HG02588 (cell line): Measurements from ENCODE around the gene RIMS4.

Experiments
- ATAC-seq: cut with Tn5 transposase; IDR thresholded peaks from one replicate; pipeline ENCODE4 v1.9.1; 2021; ENCODE audit warnings: mild to moderate bottlenecking, moderate library complexity; ENCODE audit not compliant: unreplicated experiment

Gene RIMS4

GRCh38 chr20:44723798-44724362 is 86.5 kb downstream of the RIMS4 start:
- ATAC-seq = no peak

GRCh38 chr20:44723391-44723790 is 87.0 kb downstream of the RIMS4 start:
- ATAC-seq = no peak

GRCh38 chr20:44722990-44723389 is 87.4 kb downstream of the RIMS4 start:
- no peak for ATAC-seq

- no peak for ATAC-seq
Observed at GRCh38 chr20:44721785-44722054, 88.6 kb downstream of the RIMS4 start.

- ATAC-seq = no peak
Observed at GRCh38 chr20:44720997-44721784, 89.2 kb downstream of the RIMS4 start.

- ATAC-seq = no peak
Observed at GRCh38 chr20:44720621-44720996, 89.7 kb downstream of the RIMS4 start.

GRCh38 chr20:44719841-44720240 is 90.5 kb downstream of the RIMS4 start:
- no peak for ATAC-seq

GRCh38 chr20:44717986-44718385 is 92.4 kb downstream of the RIMS4 start:
- no peak for ATAC-seq

GRCh38 chr20:44716309-44717106 is 93.8 kb downstream of the RIMS4 start:
- no peak for ATAC-seq

GRCh38 chr20:44715499-44716308 is 94.6 kb downstream of the RIMS4 start:
- ATAC-seq = no peak

- no peak for ATAC-seq
Observed at GRCh38 chr20:44714701-44715498, 95.4 kb downstream of the RIMS4 start, which contains the start of gene CCN5. Gene CCN5 (plus strand): TSS chr20:44715369. CDS start chr20:44715391, 22 bp downstream.

GRCh38 chr20:44714102-44714700 is 96.1 kb downstream of the RIMS4 start:
- ATAC-seq = no peak

- ATAC-seq = no peak
Observed at GRCh38 chr20:44711237-44711636, 99.1 kb downstream of the RIMS4 start.

GRCh38 chr20:44709797-44710196 is 100.5 kb downstream of the RIMS4 start:
- no peak for ATAC-seq

- no peak for ATAC-seq
Observed at GRCh38 chr20:44709380-44709779, 101.0 kb downstream of the RIMS4 start.

- no peak for ATAC-seq
Observed at GRCh38 chr20:44707018-44707579, 103.2 kb downstream of the RIMS4 start.

GRCh38 chr20:44706301-44707017 is 103.9 kb downstream of the RIMS4 start:
- ATAC-seq = no peak

- no peak for ATAC-seq
Observed at GRCh38 chr20:44705364-44706094, 104.8 kb downstream of the RIMS4 start.
